ENCODE measurements around the gene FGD5.

FGD5 gene

GRCh38 chr3:14871456-14872200, 52.9 kb downstream of the FGD5 start:
- no peak for TF ChIP-seq GATA2 (IDR thresholded peaks at IDR 0.05; ENCODE audit: low read depth, low read length)
- no peak for TF ChIP-seq GATA3 (IDR thresholded peaks at IDR 0.05; ENCODE audit: low read depth, low read length)

GRCh38 chr3:14872706-14873105, 53.9 kb downstream of the FGD5 start:
- TF ChIP-seq GATA3 (IDR thresholded peaks at IDR 0.05; ENCODE audit: low read depth, low read length), result no peak
- no peak for TF ChIP-seq GATA2 (IDR thresholded peaks at IDR 0.05; ENCODE audit: low read depth, low read length)

DNA sequence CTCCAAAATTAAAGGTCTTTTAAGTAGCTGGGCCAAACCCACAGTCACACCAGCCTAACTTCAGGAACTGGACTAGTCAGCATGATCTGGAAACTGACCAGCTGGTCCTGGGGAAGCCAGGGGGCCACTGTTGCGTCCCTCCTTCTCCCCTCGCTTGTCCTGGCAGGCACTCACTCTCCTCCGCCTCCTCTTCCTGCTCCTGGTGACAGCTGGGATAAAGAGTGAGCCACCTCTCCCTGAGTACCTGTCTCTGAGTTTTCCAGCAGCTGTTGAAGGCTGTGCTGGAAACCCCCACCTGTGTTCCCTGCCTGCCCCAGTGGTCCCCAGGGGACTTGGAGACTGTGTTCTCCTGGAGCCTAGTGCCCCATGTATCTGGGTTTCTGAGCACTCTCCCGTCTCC, 56.0 kb downstream of the FGD5 start:
- TF ChIP-seq GATA2 (IDR thresholded peaks at IDR 0.05; ENCODE audit: low read depth, low read length) (no peak), GATA3 (IDR thresholded peaks at IDR 0.05; ENCODE audit: low read depth, low read length) (no peak)

DNA sequence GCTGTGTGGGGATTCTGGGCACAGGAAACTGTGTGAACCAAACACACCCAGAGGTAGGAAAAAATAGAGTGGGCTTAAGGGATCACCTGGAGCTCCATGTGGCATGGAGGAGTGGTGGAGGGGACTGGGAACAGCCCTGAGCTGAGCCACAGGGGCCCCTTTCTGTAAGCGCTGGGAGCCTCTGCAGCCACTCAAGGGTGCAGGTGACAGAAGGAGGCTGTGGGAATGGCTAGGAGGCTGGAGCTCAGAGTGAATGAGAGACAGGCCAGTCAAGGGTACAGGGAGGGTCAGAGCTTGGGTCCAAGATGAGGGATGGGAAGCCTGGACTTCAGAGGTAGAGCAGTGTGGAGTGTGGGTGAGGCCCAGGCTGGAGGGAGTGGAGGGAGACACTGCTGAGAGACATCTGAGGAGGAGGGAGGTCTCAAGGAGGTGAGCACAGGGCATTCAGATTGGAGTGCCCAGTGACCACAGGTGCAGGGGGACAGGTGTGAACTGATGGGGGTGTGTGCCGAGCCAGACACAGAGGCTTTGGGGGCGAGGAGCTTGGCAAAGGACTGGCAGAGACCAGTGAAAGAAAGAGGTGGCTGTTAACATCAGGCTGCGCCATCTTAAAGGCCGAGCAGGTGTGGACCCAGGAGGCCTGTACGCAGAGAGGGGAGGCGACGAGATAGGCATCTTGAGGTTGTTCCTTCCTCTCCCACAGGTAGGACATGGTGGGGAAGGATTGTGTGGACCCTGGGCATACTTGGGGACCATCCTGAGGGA, 56.8 kb downstream of the FGD5 start:
- no peak for TF ChIP-seq GATA2 (IDR thresholded peaks at IDR 0.05; ENCODE audit: low read depth, low read length)
- TF ChIP-seq GATA3 (IDR thresholded peaks at IDR 0.05; ENCODE audit: low read depth, low read length), result no peak

GRCh38 chr3:14876921-14877333, 58.2 kb downstream of the FGD5 start:
- TF ChIP-seq GATA2 (IDR thresholded peaks at IDR 0.05; ENCODE audit: low read depth, low read length) (no peak), GATA3 (IDR thresholded peaks at IDR 0.05; ENCODE audit: low read depth, low read length) (no peak)

- TF ChIP-seq GATA2 (IDR thresholded peaks at IDR 0.05; ENCODE audit: low read depth, low read length), result no peak
- TF ChIP-seq GATA3 (IDR thresholded peaks at IDR 0.05; ENCODE audit: low read depth, low read length), result no peak
These were observed 58.7 kb downstream of the FGD5 start for GRCh38 chr3:14877469-14877868.

- no peak for TF ChIP-seq GATA2 (IDR thresholded peaks at IDR 0.05; ENCODE audit: low read depth, low read length)
- no peak for TF ChIP-seq GATA3 (IDR thresholded peaks at IDR 0.05; ENCODE audit: low read depth, low read length)
These were observed 60.6 kb downstream of the FGD5 start for GRCh38 chr3:14879211-14879874.

GRCh38 chr3:14880447-14881106, 61.8 kb downstream of the FGD5 start:
- no peak for TF ChIP-seq GATA3 (IDR thresholded peaks at IDR 0.05; ENCODE audit: low read depth, low read length)
- TF ChIP-seq GATA2 (IDR thresholded peaks at IDR 0.05; ENCODE audit: low read depth, low read length), result no peak

GRCh38 chr3:14883226-14883625, 64.5 kb downstream of the FGD5 start:
- TF ChIP-seq GATA3 (IDR thresholded peaks at IDR 0.05; ENCODE audit: low read depth, low read length) (no peak), GATA2 (IDR thresholded peaks at IDR 0.05; ENCODE audit: low read depth, low read length) (no peak)

DNA sequence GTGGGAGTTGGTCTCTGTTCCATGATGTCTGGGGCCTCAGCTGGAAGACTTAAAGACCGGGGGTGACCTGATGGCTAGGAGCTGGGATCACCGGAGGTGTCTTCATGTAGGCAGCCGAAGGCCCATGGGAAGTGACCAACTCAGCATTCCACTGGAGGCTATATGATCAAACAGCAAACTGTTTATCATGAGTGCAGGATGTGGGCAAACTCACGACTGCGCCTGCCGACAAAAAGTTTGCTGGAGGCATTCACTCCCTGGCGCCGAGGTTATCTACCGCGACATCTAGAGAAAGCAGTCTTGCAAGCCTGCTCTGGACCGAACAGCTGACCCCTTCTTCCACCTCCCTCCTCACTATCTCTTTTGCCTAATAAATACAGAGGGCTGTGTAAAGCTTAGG, 65.9 kb downstream of the FGD5 start:
- TF ChIP-seq GATA3 (IDR thresholded peaks at IDR 0.05; ENCODE audit: low read depth, low read length) (no peak), GATA2 (IDR thresholded peaks at IDR 0.05; ENCODE audit: low read depth, low read length) (no peak)

- TF ChIP-seq GATA2 (IDR thresholded peaks at IDR 0.05; ENCODE audit: low read depth, low read length) (no peak), GATA3 (IDR thresholded peaks at IDR 0.05; ENCODE audit: low read depth, low read length) (no peak)
These were observed 66.5 kb downstream of the FGD5 start for GRCh38 chr3:14885307-14885706.

- TF ChIP-seq GATA2 (IDR thresholded peaks at IDR 0.05; ENCODE audit: low read depth, low read length) (no peak), GATA3 (IDR thresholded peaks at IDR 0.05; ENCODE audit: low read depth, low read length) (no peak)
These were observed 67.3 kb downstream of the FGD5 start for GRCh38 chr3:14886101-14886500.

- no peak for TF ChIP-seq GATA2 (IDR thresholded peaks at IDR 0.05; ENCODE audit: low read depth, low read length)
- TF ChIP-seq GATA3 (IDR thresholded peaks at IDR 0.05; ENCODE audit: low read depth, low read length), result no peak
These were observed 70.4 kb downstream of the FGD5 start for GRCh38 chr3:14889205-14889604.

GRCh38 chr3:14889943-14890342, 71.2 kb downstream of the FGD5 start:
- TF ChIP-seq GATA2 (IDR thresholded peaks at IDR 0.05; ENCODE audit: low read depth, low read length), result no peak
- no peak for TF ChIP-seq GATA3 (IDR thresholded peaks at IDR 0.05; ENCODE audit: low read depth, low read length)
